Measurements from ENCODE around the gene DPH7.
"Not testable (repeated sequence)": the region's sequence is repeated elsewhere in the genome, so short reads cannot be mapped to it uniquely, and the experiment has no call there.

The DPH7 gene

DNA sequence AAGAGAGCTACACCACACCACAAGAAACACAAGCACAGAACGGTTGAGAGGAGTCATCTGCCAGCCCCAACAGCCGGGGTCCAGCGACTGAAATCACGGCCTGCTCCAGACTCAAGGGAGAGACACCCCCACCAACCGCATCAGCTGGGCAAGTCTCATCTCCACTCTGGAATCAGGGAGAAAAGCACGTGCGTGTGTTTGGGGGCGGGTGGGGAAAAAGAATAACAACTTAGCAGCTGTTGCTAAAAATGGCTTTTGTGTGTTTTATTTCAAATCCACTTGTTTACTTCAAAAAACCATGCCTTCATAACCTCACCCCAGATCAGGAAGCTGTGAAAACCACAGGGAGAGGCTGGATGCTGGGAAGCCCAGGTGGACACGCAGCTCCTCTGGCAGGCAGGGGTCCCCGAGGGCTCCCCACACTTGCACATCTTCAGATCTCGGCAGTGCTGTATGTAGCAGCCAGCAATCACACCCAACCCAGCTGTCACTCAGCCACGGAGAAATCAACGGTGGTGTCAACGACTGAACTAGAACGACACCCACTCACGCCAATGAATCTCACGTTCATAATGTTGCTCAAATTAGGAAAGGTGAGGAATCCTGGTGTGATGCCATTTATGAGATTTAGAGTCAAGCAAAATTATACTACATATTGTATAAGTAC is 47.5 kb downstream of the DPH7 start:
- in situ Hi-C loops (cut with HindIII; ENCODE audit: low pct_ligation_motif_present, low pct_unique_long_range_greater_than_20kb, low sequenced_read_pairs), result no loop called here
- DNase-seq, result no peak

DNA sequence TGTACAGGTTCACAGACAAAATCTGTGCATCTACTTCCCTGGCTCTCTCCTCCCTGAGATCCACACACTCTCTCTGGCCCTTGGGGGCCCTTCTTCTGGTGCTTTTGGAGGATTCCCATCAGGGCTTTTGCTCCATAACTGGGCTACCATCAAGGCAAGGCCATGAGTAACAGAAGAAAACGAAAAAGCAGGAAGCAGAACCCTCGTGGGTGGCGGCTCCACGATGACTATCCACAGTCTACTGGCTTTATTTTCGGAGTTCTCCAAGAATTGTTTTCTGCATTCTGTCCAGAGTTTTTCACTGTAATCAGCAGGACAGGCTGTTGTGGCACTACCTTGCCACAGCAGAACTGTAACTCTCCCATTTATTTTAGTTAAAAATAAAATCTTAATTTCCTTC is 48.4 kb downstream of the DPH7 start:
- in situ Hi-C loops (cut with HindIII; ENCODE audit: low pct_ligation_motif_present, low pct_unique_long_range_greater_than_20kb, low sequenced_read_pairs), result no loop called here
- no peak for DNase-seq

DNA sequence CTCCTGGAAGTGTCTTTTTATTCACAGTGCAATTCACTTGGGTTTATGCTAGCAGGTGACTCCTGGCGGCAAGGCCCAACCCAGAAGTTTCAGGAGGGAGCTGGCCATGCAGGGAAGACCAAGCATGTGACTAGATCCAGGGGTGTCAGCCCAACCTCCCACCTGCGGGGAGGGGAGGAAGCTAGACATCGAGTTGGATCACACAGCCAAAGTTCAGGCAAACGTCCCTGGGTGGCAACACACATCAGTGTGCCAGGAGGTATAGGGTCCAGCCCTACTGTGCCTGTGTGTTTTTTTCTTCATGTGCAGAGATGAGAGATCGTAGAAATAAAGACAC is 53.8 kb downstream of the DPH7 start:
- in situ Hi-C loops (cut with HindIII; ENCODE audit: low pct_ligation_motif_present, low pct_unique_long_range_greater_than_20kb, low sequenced_read_pairs), result no loop called here
- DNase-seq, result no peak

DNA sequence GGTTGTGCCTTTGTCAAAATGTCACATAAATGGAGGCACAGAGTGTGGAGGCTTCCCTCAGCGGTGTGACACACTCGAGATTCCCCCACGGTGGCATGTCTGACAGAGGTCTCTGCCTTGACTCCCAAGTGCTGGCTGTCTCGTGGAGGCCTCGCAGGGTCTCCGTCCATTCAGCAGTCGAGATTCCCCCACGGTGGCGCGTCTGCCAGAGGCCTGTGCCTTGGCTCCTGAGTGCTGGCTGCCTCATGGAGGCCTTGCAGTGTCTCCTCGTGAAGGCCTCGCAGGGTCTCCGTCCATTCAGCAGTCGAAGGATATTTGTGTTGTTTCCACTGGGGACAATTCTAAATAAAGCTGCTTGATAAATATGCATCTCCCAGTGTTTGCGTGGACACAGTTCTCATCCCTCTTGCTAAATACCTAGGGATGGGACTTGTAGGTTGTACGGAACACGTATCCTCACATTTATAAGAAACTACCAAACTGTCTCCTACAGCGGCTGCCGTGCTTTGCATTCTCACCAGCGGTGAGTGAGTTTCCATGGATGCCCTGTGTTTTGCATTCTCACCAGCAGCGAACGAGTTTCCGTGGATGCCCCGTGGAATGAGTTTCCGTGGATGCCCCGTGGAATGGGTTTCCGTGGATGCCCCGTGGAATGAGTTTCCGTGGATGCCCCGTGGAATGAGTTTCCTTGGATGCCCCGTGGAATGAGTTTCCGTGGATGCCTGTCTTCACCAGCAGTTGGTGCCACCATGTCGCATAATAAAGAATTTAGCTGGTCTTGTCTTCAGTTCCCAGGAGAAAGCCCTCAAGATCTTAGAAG is 54.4 kb downstream of the DPH7 start:
- DNase-seq, result no peak
- in situ Hi-C loops (cut with HindIII; ENCODE audit: low pct_ligation_motif_present, low pct_unique_long_range_greater_than_20kb, low sequenced_read_pairs), result no loop called here

DNA sequence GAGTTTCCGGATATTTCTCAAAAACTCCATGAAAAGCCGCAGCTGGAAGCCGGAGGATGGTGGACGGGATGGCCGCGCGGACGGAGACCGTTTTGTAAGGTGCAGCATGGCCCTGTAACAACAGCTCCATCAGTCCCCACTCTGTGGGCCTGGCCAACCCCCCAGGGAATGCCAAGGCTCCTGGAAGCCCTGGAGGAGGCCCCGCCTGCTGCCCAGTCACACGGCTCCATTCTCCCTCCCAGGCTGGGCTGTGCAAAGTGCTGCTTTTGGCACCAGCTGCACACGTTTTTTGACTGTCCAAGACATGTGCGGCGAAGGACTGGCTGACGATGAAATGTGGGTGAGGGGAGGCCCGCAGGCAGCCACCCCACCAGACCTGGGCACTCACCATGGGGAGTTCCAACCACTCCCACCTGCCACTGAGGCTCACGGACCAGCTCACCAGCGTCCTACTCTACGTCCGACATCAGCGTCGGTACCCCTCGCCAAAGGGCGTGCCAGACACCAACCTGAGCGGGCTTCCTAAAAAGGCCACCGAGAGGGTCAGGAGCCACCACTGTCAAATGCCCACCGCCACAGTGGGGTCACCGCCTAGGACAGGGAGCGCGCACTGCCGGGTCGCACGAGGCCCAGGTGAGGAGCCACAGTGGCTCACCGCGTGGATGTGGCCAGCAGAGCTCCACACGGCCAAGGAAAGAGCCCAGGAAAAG is 55.8 kb downstream of the DPH7 start:
- no peak for DNase-seq
- in situ Hi-C loops (cut with HindIII; ENCODE audit: low pct_ligation_motif_present, low pct_unique_long_range_greater_than_20kb, low sequenced_read_pairs), result no loop called here

DNA sequence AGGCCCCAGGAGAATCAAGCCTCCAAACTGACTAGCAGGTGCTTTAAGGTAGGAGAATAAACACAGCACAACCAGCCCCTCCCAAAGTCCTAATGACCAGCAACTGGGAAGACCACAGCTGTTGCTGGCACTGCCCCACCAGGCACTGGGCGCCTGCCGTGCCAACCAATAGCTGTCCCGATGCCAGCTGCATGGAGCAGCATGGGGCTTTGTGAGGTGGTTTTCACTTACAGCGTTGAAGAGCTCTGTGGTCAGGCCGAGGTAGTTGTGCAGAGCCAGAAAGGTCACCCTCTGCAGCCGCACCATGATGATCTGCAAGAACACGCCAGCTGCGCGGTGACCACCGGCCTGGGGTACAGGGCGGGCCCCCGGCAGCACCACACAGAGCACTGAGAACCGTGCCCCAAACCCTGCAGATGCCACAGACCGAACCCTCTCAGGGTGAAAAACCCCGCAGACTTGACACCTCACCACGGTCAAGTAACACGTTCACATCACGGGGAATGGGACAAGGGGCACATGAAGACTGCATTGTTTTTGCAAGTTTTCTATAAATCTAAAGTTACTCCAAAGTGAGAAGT is 57.2 kb downstream of the DPH7 start:
- no peak for DNase-seq
- in situ Hi-C loops (cut with HindIII; ENCODE audit: low pct_ligation_motif_present, low pct_unique_long_range_greater_than_20kb, low sequenced_read_pairs), result no loop called here

DNA sequence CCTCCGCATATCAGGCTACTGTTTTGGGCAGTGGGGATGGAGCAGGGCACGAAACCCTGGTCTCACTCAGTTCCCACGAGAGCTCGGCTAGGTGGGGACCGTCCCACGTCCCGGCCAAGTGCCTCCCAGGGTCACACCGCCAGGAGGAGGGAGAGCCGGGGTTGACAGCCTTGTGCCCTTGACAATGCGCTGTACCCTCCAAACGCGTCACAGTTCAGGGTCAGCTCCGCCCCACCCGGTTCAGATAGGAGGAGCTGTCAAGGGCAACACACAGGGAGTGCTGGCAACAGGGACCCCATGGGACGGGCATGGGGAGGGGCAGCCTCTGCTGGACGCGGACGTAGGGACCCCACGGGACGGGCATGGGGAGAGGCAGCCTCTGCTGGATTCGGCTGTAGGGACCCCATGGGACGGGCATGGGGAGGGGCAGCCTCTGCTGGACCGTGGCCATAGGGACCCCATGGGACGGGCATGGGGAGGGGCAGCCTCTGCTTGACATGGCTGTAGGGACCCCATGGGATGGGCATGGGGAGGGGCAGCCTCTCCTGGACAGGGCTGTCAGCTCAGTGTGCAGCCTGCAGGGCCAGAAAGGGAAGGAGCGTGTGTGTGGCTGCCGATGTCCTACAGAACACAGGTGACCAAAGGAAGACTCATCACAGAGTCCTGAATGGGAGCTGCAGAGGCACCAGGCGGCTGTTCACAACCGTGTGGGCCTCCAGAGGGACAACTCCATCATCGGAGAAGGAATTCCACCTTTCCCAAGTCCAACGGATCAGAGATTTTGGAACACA is 57.9 kb downstream of the DPH7 start:
- in situ Hi-C loops (cut with HindIII; ENCODE audit: low pct_ligation_motif_present, low pct_unique_long_range_greater_than_20kb, low sequenced_read_pairs), result no loop called here
- no peak for DNase-seq

DNA sequence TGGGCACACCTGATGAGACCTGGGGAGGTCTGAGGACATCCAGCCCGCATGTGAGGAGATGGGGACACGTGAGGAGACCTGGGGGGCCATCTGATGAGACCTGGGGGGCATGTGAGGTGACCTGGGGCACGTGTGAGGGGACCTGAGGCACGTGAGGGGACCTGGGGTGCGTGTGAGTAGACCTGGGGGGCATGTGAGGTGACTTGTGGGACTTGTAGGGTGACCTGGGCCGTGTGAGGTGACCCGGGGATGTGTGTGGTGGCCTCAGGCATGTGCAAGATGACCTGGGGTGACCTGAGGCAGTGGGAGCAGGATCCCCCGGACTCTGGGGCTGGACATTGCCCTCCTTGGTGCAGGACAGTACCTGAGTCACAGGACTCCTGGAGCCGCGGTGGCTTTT is 59.2 kb downstream of the DPH7 start:
- no peak for DNase-seq
- in situ Hi-C loops (cut with HindIII; ENCODE audit: low pct_ligation_motif_present, low pct_unique_long_range_greater_than_20kb, low sequenced_read_pairs), result no loop called here

DNA sequence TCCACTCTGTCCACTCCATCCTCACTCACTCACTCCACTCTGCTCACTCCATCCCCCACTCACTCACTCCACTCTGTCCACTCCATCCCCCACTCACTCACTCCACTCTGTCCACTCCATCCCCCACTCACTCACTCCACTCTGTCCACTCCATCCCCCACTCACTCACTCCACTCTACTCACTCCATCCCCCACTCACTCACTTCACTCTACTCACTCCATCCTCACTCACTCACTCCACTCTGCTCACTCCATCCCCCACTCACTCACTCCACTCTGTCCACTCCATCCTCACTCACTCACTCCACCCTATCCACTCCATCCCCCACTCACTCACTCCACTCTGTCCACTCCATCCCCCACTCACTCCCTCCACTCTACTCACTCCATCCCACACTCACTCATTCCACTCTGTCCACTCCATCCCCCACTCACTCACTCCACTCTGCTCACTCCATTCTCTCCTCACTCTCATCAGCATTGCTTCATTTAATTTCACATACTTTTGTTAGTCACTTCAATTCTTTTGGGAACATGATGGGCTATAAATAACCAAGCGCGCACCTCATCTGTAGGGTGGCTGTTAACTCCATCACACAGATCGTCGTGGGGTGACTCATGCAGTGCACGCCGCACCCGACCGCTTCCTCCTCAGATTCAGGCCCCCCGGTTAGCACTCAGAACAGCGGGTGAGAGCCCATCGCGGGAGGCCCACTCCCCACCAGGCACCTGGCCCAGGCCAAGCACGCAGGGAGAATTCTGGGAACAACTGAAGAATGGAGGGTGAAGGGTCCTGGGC is 59.9 kb downstream of the DPH7 start:
- DNase-seq; in situ Hi-C loops (cut with HindIII; ENCODE audit: low pct_ligation_motif_present, low pct_unique_long_range_greater_than_20kb, low sequenced_read_pairs): not testable (repeated sequence)

DNA sequence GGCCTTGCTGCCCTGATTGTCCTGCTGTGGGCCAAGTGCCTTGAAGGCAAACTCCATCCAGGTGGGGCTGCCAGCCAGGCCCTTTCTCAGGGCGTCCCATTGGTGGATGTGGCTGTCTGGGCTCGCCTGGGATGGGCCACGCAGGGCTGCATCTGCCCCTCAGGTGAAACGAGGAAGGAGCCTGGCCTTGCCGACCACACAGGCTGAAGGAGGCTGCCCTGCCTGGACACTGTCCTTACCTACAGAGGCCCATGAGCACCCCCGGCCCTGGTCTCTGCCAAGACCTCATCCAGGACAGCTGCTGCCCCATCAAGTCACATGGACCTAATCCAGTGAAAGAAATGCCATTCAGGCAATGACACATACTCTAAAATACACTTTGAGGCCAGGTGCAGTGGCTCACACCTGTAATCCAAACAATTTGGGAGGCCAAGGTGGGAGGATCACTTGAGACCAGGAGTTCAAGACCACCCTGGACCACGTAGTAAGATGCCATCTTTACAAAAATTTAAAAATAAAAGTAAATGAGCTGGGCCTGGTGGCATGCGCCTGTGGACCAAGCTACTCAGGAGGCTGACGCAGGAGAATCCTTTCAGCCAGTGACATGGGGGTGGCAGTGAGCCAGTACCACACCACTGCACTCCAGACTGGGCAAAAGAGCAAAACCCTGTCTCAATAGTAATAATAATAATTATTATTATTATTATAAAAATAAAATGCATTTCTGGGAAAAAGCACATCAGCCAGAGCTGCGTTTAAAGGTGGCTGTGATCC is 62.4 kb downstream of the DPH7 start:
- no peak for DNase-seq
- in situ Hi-C loops (cut with HindIII; ENCODE audit: low pct_ligation_motif_present, low pct_unique_long_range_greater_than_20kb, low sequenced_read_pairs), result no loop called here

DNA sequence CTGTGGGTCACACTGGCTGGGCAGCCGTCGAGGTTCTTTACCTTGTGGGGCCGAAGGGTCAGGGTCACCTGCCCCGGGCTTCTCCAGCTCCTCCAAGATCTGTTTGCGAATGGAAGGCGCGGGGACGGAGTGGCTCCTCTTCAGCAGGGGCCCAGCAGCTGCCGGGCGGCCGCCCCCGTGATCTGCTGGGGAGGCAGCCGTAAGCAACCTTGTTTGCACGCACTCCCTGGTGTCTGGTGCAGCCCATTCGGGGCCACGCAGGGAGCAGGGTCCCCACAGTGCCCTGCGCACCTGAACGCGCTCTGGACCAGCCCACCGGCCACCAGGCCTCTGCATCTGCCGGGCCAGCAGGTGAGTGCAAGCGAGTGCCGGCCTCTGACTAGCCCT is 63.4 kb downstream of the DPH7 start:
- DNase-seq, result no peak
- in situ Hi-C loops (cut with HindIII; ENCODE audit: low pct_ligation_motif_present, low pct_unique_long_range_greater_than_20kb, low sequenced_read_pairs), result no loop called here

DNA sequence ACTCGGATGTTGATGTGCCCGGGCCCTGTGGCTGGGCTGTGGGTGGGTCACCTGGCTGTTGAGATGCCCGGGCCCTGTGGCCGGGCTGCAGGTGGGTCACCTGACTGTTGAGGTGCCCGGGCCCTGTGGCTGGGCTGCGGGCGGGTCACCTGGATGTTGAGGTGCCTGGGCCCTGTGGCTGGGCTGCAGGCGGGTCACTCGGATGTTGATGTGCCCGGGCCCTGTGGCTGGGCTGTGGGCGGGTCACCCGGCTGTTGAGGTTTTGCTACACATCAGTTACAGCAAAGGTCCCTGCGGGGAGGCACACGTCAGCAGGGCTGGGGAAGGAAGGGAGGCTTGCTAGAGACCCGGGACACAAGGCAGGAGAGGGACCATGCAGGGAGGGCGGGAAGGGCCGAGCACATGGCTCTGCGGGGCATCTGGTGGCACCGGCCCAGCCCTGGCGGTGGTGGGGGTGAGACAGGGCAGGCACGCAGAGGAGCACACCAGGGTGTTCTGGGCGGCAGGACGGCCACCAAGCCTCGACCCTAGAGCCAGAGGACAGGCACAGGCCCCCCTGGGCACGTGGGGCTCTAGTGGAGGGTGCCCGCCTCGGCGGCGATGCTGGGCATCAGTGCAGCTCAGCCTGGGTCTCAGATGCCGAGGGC is 63.9 kb downstream of the DPH7 start:
- in situ Hi-C loops (cut with HindIII; ENCODE audit: low pct_ligation_motif_present, low pct_unique_long_range_greater_than_20kb, low sequenced_read_pairs), result no loop called here
- DNase-seq, result no peak

DNA sequence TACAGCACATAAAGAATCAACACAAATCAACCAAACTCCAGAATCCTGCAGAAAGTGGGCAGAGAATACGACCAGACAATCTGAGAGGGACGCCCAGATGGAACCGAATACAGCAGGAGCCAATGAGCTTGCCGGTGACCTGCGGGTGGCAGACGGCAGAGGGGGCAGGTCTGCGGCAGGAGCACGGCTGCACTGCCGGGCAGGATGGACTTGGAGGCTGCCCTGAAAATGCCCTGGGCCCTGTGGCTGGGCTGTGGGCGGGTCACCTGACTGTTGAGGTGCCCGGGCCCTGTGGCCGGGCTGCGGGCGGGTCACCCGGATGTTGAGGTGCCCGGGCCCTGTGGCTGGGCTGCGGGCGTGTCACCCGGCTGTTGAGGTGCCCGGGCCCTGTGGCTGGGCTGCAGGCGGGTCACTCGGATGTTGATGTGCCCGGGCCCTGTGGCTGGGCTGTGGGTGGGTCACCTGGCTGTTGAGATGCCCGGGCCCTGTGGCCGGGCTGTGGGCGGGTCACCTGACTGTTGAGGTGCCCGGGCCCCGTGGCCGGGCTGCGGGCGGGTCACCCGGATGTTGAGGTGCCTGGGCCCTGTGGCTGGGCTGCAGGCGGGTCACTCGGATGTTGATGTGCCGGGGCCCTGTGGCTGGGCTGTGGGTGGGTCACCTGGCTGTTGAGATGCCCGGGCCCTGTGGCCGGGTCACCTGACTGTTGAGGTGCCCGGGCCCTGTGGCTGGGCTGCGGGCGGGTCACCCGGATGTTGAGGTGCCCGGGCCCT is 64.7 kb downstream of the DPH7 start:
- in situ Hi-C loops (cut with HindIII; ENCODE audit: low pct_ligation_motif_present, low pct_unique_long_range_greater_than_20kb, low sequenced_read_pairs); DNase-seq: not testable (repeated sequence)

DNA sequence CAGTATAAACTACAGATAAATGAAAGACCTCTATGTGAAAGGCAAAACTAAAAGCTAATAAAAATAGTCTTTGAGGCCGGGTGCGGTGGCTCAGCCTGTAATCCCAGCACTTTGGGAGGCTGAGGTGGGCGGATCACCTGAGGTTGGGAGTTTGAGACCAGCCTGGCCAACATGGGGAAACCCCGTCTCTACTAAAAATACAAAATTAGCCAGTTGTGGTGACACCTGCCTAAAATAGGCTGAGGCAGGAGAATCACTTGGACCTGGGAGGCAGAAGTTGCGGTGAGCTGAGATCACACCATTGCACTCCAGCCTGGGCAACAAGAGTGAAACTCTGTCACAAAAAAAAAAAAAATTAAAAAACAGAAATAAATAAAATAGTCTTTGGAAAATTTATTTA is 65.6 kb downstream of the DPH7 start:
- DNase-seq; in situ Hi-C loops (cut with HindIII; ENCODE audit: low pct_ligation_motif_present, low pct_unique_long_range_greater_than_20kb, low sequenced_read_pairs): not testable (repeated sequence)

DNA sequence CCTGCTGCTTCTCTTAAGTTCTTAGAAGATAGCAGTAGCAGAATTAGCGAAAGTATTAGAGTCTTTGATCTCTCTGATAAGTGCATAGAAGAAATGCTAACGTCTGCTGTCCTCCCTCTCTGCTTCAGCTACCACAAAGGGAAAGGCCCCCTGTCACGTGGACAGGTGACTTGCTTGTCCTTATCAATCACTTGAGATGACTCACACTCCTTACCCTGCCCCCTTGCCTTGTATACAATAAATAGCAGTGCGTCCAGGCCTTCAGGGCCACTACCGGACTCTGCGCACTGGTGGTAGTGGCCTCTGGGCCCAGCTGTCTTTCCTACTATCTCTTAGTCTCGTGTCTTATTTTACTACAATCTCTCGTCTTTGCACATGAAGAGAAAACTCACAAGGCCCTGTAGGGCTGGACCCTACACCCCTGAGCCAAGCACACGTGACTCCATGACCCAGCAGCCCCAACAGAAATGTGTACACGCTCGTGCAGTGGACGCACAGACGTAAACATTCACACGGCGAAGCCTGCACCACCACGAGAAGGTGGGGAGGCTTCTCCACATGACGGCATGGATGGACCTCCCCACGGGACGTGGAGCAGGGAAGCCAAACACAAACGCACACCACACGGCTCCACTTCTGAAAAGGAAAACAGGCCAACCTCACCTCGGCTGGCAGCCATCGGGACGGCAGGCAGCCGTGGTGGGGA is 66.8 kb downstream of the DPH7 start:
- in situ Hi-C loops (cut with HindIII; ENCODE audit: low pct_ligation_motif_present, low pct_unique_long_range_greater_than_20kb, low sequenced_read_pairs), result no loop called here
- no peak for DNase-seq

DNA sequence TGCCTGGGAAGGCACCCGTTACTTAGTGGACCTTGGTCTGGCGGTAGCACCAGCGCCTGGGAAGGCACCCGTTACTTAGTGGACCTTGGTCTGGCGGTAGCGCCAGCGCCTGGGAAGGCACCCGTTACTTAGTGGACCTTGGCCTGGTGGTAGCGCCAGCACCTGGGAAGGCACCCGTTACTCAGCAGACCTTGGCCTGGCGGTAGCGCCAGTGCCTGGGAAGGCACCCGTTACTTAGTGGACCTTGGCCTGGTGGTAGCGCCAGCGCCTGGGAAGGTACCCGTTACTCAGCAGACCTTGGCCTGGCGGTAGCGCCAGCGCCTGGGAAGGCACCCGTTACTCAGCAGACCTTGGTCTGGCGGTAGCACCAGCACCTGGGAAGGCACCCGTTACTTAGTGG is 67.6 kb downstream of the DPH7 start:
- in situ Hi-C loops (cut with HindIII; ENCODE audit: low pct_ligation_motif_present, low pct_unique_long_range_greater_than_20kb, low sequenced_read_pairs); DNase-seq: not testable (repeated sequence)

All from ACHN (cell line).